Peyer's patch (tissue), 4 donors: Measurements from ENCODE around the gene UNC13C.

Experiments used
- CTCF ChIP-seq, 6 experiments: fragments of 450-650 bp in 4 of 6; fragments of 200-600 bp in 2 of 6; sonication (generic) in 1 of 6; IDR thresholded peaks; one replicate each; pipeline ENCODE4 v1.5.1; 2017 to 2019; ENCODE audit warnings: antibody characterized with exemption in 6 of 6, mild to moderate bottlenecking in 3 of 6, moderate library complexity in 1 of 6
- POLR2A ChIP-seq, 2 donors: fragments of 450-650 bp; IDR thresholded peaks; one replicate each; pipeline ENCODE4 v1.5.1; 2017; ENCODE audit warnings: antibody characterized with exemption in 2 of 2, mild to moderate bottlenecking in 2 of 2, moderate library complexity in 2 of 2

GRCh38 chr15:54109014-54109413 lies 130.8 kb downstream of the UNC13C start:
- TF ChIP-seq CTCF (IDR thresholded peaks at IDR 0.05) (no peak), POLR2A (IDR thresholded peaks at IDR 0.05) (no peak)
